ENCODE measurements around the gene SRSF8. TPM values are rescaled to one million over a fixed set of nuclear protein-coding genes. Genes with fewer than 3 reads are reported as not detected.
"Not testable (repeated sequence)": the region's sequence is repeated elsewhere in the genome, so short reads cannot be mapped to it uniquely, and the experiment has no call there.

Gene SRSF8
- total RNA-seq, 2 donors from 2014 or later: 22.7 to 23.9 TPM

- 84 to 89% methylated on average over 2 of the region's 2 CpGs for WGBS, 2 donors
- H3K27me3 ChIP-seq: no peaks in the 10 kb centered on the region
- ATAC-seq (no peak), DNase-seq (no peak)
- H3K36me3 ChIP-seq (replicated peaks in 1 of 2; ENCODE audit: insufficient read depth in 1 of 2, low read depth in 2 of 2): no peaks in the 10 kb centered on the region
- intact Hi-C loops (cut with DNase I): no loop called here
- no peak overlapping the region for H3K4me3 ChIP-seq
- TF ChIP-seq, protein P1, sequence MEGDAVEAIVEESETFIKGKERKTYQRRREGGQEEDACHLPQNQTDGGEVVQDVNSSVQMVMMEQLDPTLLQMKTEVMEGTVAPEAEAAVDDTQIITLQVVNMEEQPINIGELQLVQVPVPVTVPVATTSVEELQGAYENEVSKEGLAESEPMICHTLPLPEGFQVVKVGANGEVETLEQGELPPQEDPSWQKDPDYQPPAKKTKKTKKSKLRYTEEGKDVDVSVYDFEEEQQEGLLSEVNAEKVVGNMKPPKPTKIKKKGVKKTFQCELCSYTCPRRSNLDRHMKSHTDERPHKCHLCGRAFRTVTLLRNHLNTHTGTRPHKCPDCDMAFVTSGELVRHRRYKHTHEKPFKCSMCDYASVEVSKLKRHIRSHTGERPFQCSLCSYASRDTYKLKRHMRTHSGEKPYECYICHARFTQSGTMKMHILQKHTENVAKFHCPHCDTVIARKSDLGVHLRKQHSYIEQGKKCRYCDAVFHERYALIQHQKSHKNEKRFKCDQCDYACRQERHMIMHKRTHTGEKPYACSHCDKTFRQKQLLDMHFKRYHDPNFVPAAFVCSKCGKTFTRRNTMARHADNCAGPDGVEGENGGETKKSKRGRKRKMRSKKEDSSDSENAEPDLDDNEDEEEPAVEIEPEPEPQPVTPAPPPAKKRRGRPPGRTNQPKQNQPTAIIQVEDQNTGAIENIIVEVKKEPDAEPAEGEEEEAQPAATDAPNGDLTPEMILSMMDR (IDR thresholded peaks at IDR 0.05): no peak
- H3K9me3 ChIP-seq: no peaks in the 10 kb centered on the region
- H3K27ac ChIP-seq: no peak overlapping the region
- H3K4me1 ChIP-seq: no peaks in the 10 kb centered on the region
Observed at GRCh38 chr11:95035316-95035715, 31.4 kb upstream of the SRSF8 start.

DNA sequence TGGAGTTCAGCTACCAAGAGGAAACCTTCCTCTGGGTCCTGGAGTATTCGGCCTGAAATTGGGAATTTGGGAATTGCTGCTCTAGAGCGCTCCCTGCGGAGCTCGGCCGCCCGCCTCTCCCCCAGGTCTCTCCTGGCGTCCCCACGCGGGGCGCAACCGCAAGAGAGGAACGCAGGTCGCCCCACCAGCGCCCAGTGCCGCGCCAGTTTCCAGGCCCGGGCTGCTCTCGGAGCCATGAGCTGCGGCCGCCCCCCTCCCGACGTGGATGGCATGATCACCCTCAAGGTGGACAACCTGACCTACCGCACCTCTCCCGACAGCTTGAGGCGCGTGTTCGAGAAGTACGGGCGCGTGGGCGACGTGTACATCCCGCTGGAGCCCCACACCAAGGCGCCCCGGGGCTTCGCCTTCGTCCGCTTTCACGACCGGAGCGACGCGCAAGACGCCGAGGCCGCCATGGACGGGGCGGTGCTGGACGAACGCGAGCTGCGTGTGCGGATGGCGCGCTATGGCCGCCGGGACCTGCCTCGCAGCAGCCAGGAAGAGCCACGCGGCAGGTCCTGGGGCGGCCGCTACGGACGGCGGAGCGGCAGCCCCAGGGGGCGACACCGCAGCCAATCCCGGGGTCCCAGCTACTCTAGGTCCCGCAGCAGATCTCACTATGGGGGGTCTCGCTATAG lies 29.2 kb upstream of the SRSF8 start:
- H3K4me1 ChIP-seq; H3K27ac ChIP-seq; H3K4me3 ChIP-seq; H3K9me3 ChIP-seq; intact Hi-C loops (cut with DNase I); H3K36me3 ChIP-seq (replicated peaks in 1 of 2; ENCODE audit: insufficient read depth in 1 of 2, low read depth in 2 of 2); H3K27me3 ChIP-seq: not testable (repeated sequence)
- DNase-seq (peak in 1 of 4 donors; percentile 22), ATAC-seq (peak; percentile 35)
- 23 to 38% methylated on average over 10 to 47 of the region's 71 CpGs for WGBS, 2 donors

DNA sequence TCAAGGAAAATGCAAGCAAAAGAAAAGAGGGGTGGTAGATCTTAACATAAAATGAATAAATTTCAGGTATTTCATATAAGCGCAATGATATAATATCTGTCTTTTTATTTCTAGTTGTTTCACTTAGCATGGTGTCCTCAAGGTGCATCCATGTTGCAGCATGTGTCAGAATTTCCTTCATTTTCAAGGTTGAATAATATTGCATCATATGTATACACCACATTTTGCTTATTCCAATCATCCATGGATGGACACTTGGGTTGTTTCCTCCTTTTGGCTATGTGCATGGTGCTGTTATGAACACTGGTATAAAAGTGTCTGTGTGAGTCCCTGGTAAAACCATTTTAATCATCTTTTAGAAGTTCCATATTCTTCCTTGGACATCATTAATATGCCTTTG lies 24.5 kb upstream of the SRSF8 start:
- intact Hi-C loops (cut with DNase I): no loop called here
- H3K4me3 ChIP-seq: no peak overlapping the region
- TF ChIP-seq, protein P1 (IDR thresholded peaks at IDR 0.05): no peak
- no peak for TF ChIP-seq POLR2A (IDR thresholded peaks at IDR 0.05)
- no peaks in the 10 kb centered on the region for H3K9me3 ChIP-seq
- no peak for ATAC-seq
- no peaks in the 10 kb centered on the region for H3K4me1 ChIP-seq
- H3K27me3 ChIP-seq: no peaks in the 10 kb centered on the region
- no peak overlapping the region for H3K27ac ChIP-seq
- no peaks in the 10 kb centered on the region for H3K36me3 ChIP-seq (replicated peaks in 1 of 2; ENCODE audit: insufficient read depth in 1 of 2, low read depth in 2 of 2)
- DNase-seq: no peak
- WGBS, 2 donors: 92 to 100% methylated on average over 1 of the region's 1 CpG

DNA sequence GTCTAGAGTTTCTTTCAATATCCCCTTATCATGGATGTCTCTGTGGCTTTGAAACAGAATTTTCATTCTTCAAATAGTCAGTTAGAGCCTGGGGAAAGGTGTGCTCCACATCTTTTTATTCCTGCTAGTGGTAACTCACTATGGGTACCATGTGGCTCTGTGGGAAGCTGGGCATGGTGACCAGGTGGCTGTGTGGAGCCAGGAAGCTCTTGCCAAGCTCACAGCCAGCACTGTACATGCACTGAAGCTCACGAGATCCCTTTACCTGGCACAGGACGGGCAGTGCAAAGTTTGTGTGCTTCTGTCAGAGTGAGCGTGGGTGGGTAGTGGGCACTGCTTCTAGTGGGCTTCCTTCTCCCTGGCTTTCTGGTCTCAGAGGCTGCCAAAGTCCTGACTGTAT lies 23.8 kb upstream of the SRSF8 start:
- intact Hi-C loops (cut with DNase I): no loop called here
- Histone ChIP-seq H3K4me1 (no peaks in the 10 kb centered on the region), H3K36me3 (replicated peaks in 1 of 2; ENCODE audit: insufficient read depth in 1 of 2, low read depth in 2 of 2) (no peaks in the 10 kb centered on the region), H3K27me3 (no peaks in the 10 kb centered on the region), H3K9me3 (no peaks in the 10 kb centered on the region), H3K27ac (no peak overlapping the region), H3K4me3 (no peak overlapping the region)
- peak; percentile 40 for ATAC-seq
- TF ChIP-seq POLR2A (IDR thresholded peaks at IDR 0.05): no peak
- TF ChIP-seq, protein P1 (IDR thresholded peaks at IDR 0.05): no peak
- peak in 3 of 4 donors; percentile 31 to 72 (median 42) for DNase-seq
- WGBS, 2 donors: 35 to 36% methylated on average over 3 of the region's 3 CpGs

DNA sequence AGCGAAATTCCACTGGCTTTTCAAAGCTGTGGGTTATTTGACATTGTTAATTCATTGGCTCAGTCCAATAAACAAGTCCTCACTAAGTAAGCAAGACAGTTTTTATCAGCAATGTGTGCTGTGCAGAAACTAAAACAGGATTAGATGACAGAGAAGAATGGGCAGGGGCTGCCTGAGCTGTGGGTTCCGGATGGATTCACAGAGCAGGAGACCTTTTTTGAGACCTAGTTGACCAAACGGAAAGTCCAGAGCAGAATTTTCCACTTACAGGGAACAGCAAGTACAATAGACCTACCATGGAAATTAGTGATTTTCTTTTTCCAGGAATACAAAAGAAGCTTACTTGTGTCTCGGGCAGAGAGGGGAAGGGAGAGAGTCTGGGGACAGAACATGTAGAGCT lies 22.7 kb upstream of the SRSF8 start:
- DNase-seq (no peak), ATAC-seq (no peak)
- no peaks in the 10 kb centered on the region for H3K4me1 ChIP-seq
- WGBS, 2 donors: 56 to 65% methylated on average over 4 of the region's 4 CpGs
- H3K9me3 ChIP-seq: no peaks in the 10 kb centered on the region
- H3K27ac ChIP-seq: no peak overlapping the region
- no peaks in the 10 kb centered on the region for H3K36me3 ChIP-seq (replicated peaks in 1 of 2; ENCODE audit: insufficient read depth in 1 of 2, low read depth in 2 of 2)
- H3K27me3 ChIP-seq: no peaks in the 10 kb centered on the region
- intact Hi-C loops (cut with DNase I): no loop called here
- no peak overlapping the region for H3K4me3 ChIP-seq
- TF ChIP-seq, protein P1 (IDR thresholded peaks at IDR 0.05): no peak
- no peak for TF ChIP-seq POLR2A (IDR thresholded peaks at IDR 0.05)

Measured in body of pancreas (tissue), 4 donors.